ENCODE data around the gene MCEMP1. TPM values are rescaled to one million over a fixed set of nuclear protein-coding genes. Genes with fewer than 3 reads are reported as not detected.

MCEMP1 gene
- total and polyA plus RNA-seq, 2 experiments from 2014 or later = not detected

- H3K79me2 ChIP-seq (replicated peaks; ENCODE audit: insufficient read depth) = 0 out of 2 replicates have a peak, but pooled peaks cover 3% of the 10 kb centered on the region
- peak within 1 kb of the TSS; percentile 91 for H3K4me2 ChIP-seq
- peaks cover 7% of the 10 kb centered on the region for H3K4me1 ChIP-seq (ENCODE audit: insufficient read depth)
- ATAC-seq (peak; percentile 62), DNase-seq (ENCODE audit: low spot score) (peak; percentile 92)
- H3K9me3 Mint-ChIP-seq = no peaks in the 10 kb centered on the region
- H3K27me3 Mint-ChIP-seq (ENCODE audit: insufficient read depth, low read depth, poor library complexity) = peaks cover 29% of the 10 kb centered on the region
- H3K27me3 ChIP-seq (ENCODE audit: insufficient read depth) = peaks cover 8% of the 10 kb centered on the region; the same call in 1 of the 2 replicates
- peak within 1 kb of the TSS; percentile 92 for H3K4me3 ChIP-seq
- no peak within 1 kb of the TSS for H3K27ac ChIP-seq (ENCODE audit: low read depth)
- TF ChIP-seq CTCF (conservative IDR thresholded peaks at IDR 0.05; ENCODE audit: low read depth in 2 of 2) = peak; percentile 72 to 90
- TF ChIP-seq EZH2phosphoT487 (IDR thresholded peaks at IDR 0.05; ENCODE audit: unreplicated experiment) = no peak
- TF ChIP-seq NANOG (IDR thresholded peaks at IDR 0.05; ENCODE audit: borderline replicate concordance) = no peak
- peak; percentile 86 for TF ChIP-seq POLR2AphosphoS5 (IDR thresholded peaks at IDR 0.05; ENCODE audit: low read depth)
- TF ChIP-seq CREB1 (CRISPR knock-in tag; IDR thresholded peaks at IDR 0.05; ENCODE audit: low read depth) = peak; percentile 62
- no peaks in the 10 kb centered on the region for H3K9me2 ChIP-seq (ENCODE audit: insufficient read depth)
- H2AFZ ChIP-seq = peak within 1 kb of the TSS; percentile 90
- H3K36me3 ChIP-seq (ENCODE audit: insufficient read depth) = no peaks in the 10 kb centered on the region; the same call in 1 of the 2 replicates
- H3K4me3 Mint-ChIP-seq = peak within 1 kb of the TSS; percentile 83
- peaks cover 4% of the 10 kb centered on the region; the same call in 2 of the 3 replicates for H3K4me1 Mint-ChIP-seq
- peak within 1 kb of the TSS; percentile 52; the same call in 1 of the 2 replicates for H3K27ac Mint-ChIP-seq
- H3F3A ChIP-seq (replicated peaks; ENCODE audit: low read depth) = 0 out of 2 replicates have a peak, but pooled peaks cover 3% of the 10 kb centered on the region
- peaks cover 8% of the 10 kb centered on the region for H4K20me1 ChIP-seq (replicated peaks; ENCODE audit: insufficient read depth)
- peaks cover 27% of the 10 kb centered on the region for H3K36me3 Mint-ChIP-seq (ENCODE audit: low read depth)
Observed at GRCh38 chr19:7680606-7681339, 3.9 kb downstream of the MCEMP1 start, which contains the start of gene TRAPPC5. Gene TRAPPC5, plus strand, starts transcription at chr19:7680833. Its CDS starts 1,421 bp downstream, at chr19:7682254.

- Histone ChIP-seq H3K4me2 (peak overlapping the region; percentile 91), H3K4me1 (ENCODE audit: insufficient read depth) (peaks cover 7% of the 10 kb centered on the region), H3K27me3 (ENCODE audit: insufficient read depth) (peaks cover 6% of the 10 kb centered on the region; the same call in 1 of the 2 replicates), H3K79me2 (replicated peaks; ENCODE audit: insufficient read depth) (0 out of 2 replicates have a peak, but pooled peaks cover 3% of the 10 kb centered on the region), H3F3A (replicated peaks; ENCODE audit: low read depth) (0 out of 2 replicates have a peak, but pooled peaks cover 3% of the 10 kb centered on the region), H3K4me3 (peak overlapping the region; percentile 92), H3K9me2 (ENCODE audit: insufficient read depth) (no peaks in the 10 kb centered on the region), H2AFZ (peak overlapping the region; percentile 78; the same call in 1 of the 2 replicates), H3K27ac (ENCODE audit: low read depth) (peak overlapping the region; percentile 85), H3K36me3 (ENCODE audit: insufficient read depth) (no peaks in the 10 kb centered on the region; the same call in 1 of the 2 replicates), H4K20me1 (replicated peaks; ENCODE audit: insufficient read depth) (peaks cover 8% of the 10 kb centered on the region)
- H3K36me3 Mint-ChIP-seq (ENCODE audit: low read depth) = peaks cover 31% of the 10 kb centered on the region
- ATAC-seq (peak; percentile 64), DNase-seq (ENCODE audit: low spot score) (peak; percentile 97)
- peaks cover 32% of the 10 kb centered on the region for H3K27me3 Mint-ChIP-seq (ENCODE audit: insufficient read depth, low read depth, poor library complexity)
- H3K27ac Mint-ChIP-seq = peak overlapping the region; percentile 52; the same call in 1 of the 2 replicates
- H3K4me1 Mint-ChIP-seq = peaks cover 4% of the 10 kb centered on the region; the same call in 2 of the 3 replicates
- TF ChIP-seq POLR2AphosphoS5 (IDR thresholded peaks at IDR 0.05; ENCODE audit: low read depth) = 0 out of 2 replicates have a peak, but pooled peaks have one; percentile 20
- no peak for TF ChIP-seq EZH2 (IDR thresholded peaks at IDR 0.05; ENCODE audit: low read depth, unreplicated experiment)
- no peak for TF ChIP-seq JUNB (IDR thresholded peaks at IDR 0.05; ENCODE audit: unreplicated experiment)
- TF ChIP-seq CTCF (conservative IDR thresholded peaks at IDR 0.05; ENCODE audit: low read depth in 2 of 2) = peak in 1 of 2 experiments; percentile 67; a peak in 2 of 4 replicates
- TF ChIP-seq STAT1 (IDR thresholded peaks at IDR 0.05; ENCODE audit: unreplicated experiment) = no peak
- TF ChIP-seq ZNF114 (CRISPR knock-in tag; IDR thresholded peaks at IDR 0.05) = no peak
- H3K9me3 Mint-ChIP-seq = no peaks in the 10 kb centered on the region
- H3K4me3 Mint-ChIP-seq = peak overlapping the region; percentile 83
Observed at GRCh38 chr19:7681340-7682174, 4.7 kb downstream of the MCEMP1 start.

All from GM23338 (cell line).